K562 (cell line): ENCODE results near the gene PPM1E.

Experiments used
- CREM ChIP-seq: IDR thresholded peaks from 2 replicates; pipeline ENCODE4 v1.6.1; 2014; ENCODE audit warnings: antibody characterized with exemption, low read depth
- EP400 ChIP-seq: fragments of 450-650 bp; IDR thresholded peaks from 2 replicates; pipeline ENCODE4 v1.6.1; 2017; ENCODE audit warnings: antibody characterized with exemption, mild to moderate bottlenecking, moderate library complexity
- FOSL1 ChIP-seq: fragments of 200-800 bp; sonication (Bioruptor generic); conservative IDR thresholded peaks from 2 replicates; pipeline ENCODE4 v1.6.1; 2016; ENCODE audit warnings: missing genetic modification characterization, missing compliant biosample characterization
- KDM5B ChIP-seq: fragments of 200-600 bp; sonication (generic); IDR thresholded peaks from 2 replicates; pipeline ENCODE4 v1.6.1; 2012; ENCODE audit warnings: low read depth, mild to moderate bottlenecking, moderate library complexity, low read length, control low read depth, inconsistent platforms; ENCODE audit not compliant: insufficient replicate concordance
- MTA2 ChIP-seq: fragments of 450-650 bp; IDR thresholded peaks from 2 replicates; pipeline ENCODE4 v1.6.1; 2016; ENCODE audit warnings: low read depth
- NFIC ChIP-seq: fragments of 450-650 bp; IDR thresholded peaks from 2 replicates; pipeline ENCODE4 v1.6.1; 2017; ENCODE audit warnings: mild to moderate bottlenecking, inconsistent platforms
- PML ChIP-seq: IDR thresholded peaks from 2 replicates; pipeline ENCODE4 v1.6.1; 2012; ENCODE audit warnings: low read length, inconsistent platforms
- POLR2A ChIP-seq: fragments of 450-650 bp; conservative IDR thresholded peaks from 2 replicates; pipeline ENCODE4 v1.6.1; 2016
- POLR3G ChIP-seq: IDR thresholded peaks from 2 replicates; pipeline ENCODE4 v1.6.1; 2011; ENCODE audit not compliant: insufficient read length, insufficient replicate concordance; ENCODE audit errors: extremely low read depth
- SREBF2 ChIP-seq: sonication (generic); formaldehyde crosslinking; IDR thresholded peaks from 2 replicates; pipeline ENCODE4 v1.4.0; 2020; ENCODE audit warnings: mild to moderate bottlenecking, missing genetic modification reagents
- STAT5B ChIP-seq: fragments of 250-450 bp; sonication (Bioruptor Pico); IDR thresholded peaks from 2 replicates; pipeline ENCODE4 v1.8.0; 2021; ENCODE audit warnings: mild to moderate bottlenecking, inconsistent platforms
- ZBTB1 ChIP-seq: sonication (generic); formaldehyde crosslinking; IDR thresholded peaks from 2 replicates; pipeline ENCODE4 v1.8.1; 2023; ENCODE audit warnings: missing genetic modification reagents, low read depth, mild to moderate bottlenecking, borderline replicate concordance
- TF ChIP-seq, protein P1 (sequence below): fragments of 450-650 bp; IDR thresholded peaks from 2 replicates; pipeline ENCODE4 v1.6.1; 2017; ENCODE audit warnings: antibody characterized with exemption, mild to moderate bottlenecking

- TF ChIP-seq NFIC: no peak
- no peak for TF ChIP-seq POLR3G
- TF ChIP-seq ZBTB1 (CRISPR knock-in tag): no peak
- no peak for TF ChIP-seq POLR2A
- no peak for TF ChIP-seq FOSL1 (tag)
- no peak for TF ChIP-seq MTA2
- no peak for TF ChIP-seq STAT5B (CRISPR knock-in tag)
- no peak for TF ChIP-seq SREBF2 (CRISPR knock-in tag)
- TF ChIP-seq CREM: no peak
- TF ChIP-seq, protein P1, sequence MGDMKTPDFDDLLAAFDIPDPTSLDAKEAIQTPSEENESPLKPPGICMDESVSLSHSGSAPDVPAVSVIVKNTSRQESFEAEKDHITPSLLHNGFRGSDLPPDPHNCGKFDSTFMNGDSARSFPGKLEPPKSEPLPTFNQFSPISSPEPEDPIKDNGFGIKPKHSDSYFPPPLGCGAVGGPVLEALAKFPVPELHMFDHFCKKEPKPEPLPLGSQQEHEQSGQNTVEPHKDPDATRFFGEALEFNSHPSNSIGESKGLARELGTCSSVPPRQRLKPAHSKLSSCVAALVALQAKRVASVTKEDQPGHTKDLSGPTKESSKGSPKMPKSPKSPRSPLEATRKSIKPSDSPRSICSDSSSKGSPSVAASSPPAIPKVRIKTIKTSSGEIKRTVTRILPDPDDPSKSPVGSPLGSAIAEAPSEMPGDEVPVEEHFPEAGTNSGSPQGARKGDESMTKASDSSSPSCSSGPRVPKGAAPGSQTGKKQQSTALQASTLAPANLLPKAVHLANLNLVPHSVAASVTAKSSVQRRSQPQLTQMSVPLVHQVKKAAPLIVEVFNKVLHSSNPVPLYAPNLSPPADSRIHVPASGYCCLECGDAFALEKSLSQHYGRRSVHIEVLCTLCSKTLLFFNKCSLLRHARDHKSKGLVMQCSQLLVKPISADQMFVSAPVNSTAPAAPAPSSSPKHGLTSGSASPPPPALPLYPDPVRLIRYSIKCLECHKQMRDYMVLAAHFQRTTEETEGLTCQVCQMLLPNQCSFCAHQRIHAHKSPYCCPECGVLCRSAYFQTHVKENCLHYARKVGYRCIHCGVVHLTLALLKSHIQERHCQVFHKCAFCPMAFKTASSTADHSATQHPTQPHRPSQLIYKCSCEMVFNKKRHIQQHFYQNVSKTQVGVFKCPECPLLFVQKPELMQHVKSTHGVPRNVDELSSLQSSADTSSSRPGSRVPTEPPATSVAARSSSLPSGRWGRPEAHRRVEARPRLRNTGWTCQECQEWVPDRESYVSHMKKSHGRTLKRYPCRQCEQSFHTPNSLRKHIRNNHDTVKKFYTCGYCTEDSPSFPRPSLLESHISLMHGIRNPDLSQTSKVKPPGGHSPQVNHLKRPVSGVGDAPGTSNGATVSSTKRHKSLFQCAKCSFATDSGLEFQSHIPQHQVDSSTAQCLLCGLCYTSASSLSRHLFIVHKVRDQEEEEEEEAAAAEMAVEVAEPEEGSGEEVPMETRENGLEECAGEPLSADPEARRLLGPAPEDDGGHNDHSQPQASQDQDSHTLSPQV: no peak
- TF ChIP-seq KDM5B: no peak
- no peak for TF ChIP-seq PML
- TF ChIP-seq EP400: no peak
Observed at GRCh38 chr17:58813712-58814111, 58.1 kb downstream of the PPM1E start.
